Measurements from ENCODE around the gene SPATA9.

DNA sequence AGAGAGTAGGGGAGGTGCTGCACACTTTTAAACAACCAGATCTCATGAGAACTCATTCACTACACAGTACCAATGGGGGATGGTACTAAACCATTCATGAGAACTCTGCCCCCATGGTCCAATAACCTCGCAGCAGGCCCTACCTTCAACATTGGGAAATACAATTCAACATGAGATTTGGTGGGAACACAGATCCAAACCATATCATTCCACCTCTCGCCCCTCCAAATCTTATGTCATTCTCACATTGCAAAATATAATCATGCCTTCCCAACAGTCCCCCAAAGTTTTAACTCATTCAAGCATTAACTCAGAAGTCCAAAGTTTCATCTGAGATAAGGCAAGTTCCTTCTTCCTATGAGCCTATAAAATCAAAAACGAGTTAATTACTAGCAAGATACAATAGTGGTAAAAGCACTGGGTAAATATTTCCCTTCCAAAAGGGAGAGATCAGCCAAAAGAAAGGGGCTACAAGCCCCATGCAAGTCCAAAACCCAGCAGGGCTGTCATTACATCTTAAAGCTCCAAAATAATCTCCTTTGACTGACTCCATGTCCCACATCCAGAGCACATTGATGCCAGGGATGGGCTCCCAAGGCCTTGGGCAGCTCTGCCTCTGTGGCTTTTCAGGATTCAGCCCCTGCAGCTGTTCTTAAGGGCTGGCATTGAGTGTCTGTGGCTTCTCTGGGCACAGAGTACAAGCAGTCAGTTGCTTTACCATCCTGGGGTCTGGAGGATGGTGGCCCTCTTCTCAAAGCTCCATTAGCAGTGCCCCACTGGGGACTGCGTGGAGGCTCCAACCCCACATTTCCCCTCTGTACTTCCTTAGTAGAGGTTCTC lies 54.6 kb downstream of the SPATA9 start:
- no peak for TF ChIP-seq TAF1 (IDR thresholded peaks at IDR 0.05; ENCODE audit: low read depth, low read length)
- no peak for TF ChIP-seq EP300 (IDR thresholded peaks at IDR 0.05; ENCODE audit: borderline replicate concordance in 1 of 2, low read depth in 2 of 2, low read length in 2 of 2)
- TF ChIP-seq, protein P1, sequence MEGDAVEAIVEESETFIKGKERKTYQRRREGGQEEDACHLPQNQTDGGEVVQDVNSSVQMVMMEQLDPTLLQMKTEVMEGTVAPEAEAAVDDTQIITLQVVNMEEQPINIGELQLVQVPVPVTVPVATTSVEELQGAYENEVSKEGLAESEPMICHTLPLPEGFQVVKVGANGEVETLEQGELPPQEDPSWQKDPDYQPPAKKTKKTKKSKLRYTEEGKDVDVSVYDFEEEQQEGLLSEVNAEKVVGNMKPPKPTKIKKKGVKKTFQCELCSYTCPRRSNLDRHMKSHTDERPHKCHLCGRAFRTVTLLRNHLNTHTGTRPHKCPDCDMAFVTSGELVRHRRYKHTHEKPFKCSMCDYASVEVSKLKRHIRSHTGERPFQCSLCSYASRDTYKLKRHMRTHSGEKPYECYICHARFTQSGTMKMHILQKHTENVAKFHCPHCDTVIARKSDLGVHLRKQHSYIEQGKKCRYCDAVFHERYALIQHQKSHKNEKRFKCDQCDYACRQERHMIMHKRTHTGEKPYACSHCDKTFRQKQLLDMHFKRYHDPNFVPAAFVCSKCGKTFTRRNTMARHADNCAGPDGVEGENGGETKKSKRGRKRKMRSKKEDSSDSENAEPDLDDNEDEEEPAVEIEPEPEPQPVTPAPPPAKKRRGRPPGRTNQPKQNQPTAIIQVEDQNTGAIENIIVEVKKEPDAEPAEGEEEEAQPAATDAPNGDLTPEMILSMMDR (IDR thresholded peaks at IDR 0.05; ENCODE audit: control extremely low read depth in 1 of 3, insufficient read depth in 1 of 3, low read depth in 1 of 3, low read length in 3 of 3) = no peak
- TF ChIP-seq, protein P2, sequence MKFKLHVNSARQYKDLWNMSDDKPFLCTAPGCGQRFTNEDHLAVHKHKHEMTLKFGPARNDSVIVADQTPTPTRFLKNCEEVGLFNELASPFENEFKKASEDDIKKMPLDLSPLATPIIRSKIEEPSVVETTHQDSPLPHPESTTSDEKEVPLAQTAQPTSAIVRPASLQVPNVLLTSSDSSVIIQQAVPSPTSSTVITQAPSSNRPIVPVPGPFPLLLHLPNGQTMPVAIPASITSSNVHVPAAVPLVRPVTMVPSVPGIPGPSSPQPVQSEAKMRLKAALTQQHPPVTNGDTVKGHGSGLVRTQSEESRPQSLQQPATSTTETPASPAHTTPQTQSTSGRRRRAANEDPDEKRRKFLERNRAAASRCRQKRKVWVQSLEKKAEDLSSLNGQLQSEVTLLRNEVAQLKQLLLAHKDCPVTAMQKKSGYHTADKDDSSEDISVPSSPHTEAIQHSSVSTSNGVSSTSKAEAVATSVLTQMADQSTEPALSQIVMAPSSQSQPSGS (IDR thresholded peaks at IDR 0.05; ENCODE audit: low read length) = no peak
- TF ChIP-seq RXRA (IDR thresholded peaks at IDR 0.05; ENCODE audit: insufficient read depth, low read depth, low read length) = no peak
- TF ChIP-seq POLR2AphosphoS5 (IDR thresholded peaks at IDR 0.05; ENCODE audit: low read depth, low read length) = no peak
- no peak for TF ChIP-seq CREB1 (IDR thresholded peaks at IDR 0.05)
